HL-60 (cell line): Measurements from ENCODE around the gene ANKRD23.

ENCODE experiments used
- DNase-seq, 2 experiments: peaks; one replicate each; pipeline ENCODE4 v3.0.0-alpha.2; 2010 to 2020; ENCODE audit warnings: low read depth in 1 of 2, low spot score in 1 of 2
- H3K27ac ChIP-seq: fragments of 250-450 bp; sonication (Bioruptor Pico); replicated peaks from 2 replicates; pipeline ENCODE4 v1.5.1; 2020; ENCODE audit warnings: mild to moderate bottlenecking, moderate library complexity
- H3K27me3 ChIP-seq: fragments of 250-450 bp; sonication (Bioruptor Pico); 2 replicates; pipeline ENCODE4 v1.5.1; 2021; ENCODE audit warnings: mild to moderate bottlenecking, moderate library complexity; ENCODE audit not compliant: insufficient read depth, poor library complexity, severe bottlenecking
- H3K4me3 ChIP-seq: replicated peaks from 2 replicates; pipeline ENCODE4 v1.5.1; 2011; ENCODE audit warnings: mild to moderate bottlenecking, control low read depth, low read length; ENCODE audit not compliant: insufficient read depth
- CTCF ChIP-seq: IDR thresholded peaks from one replicate; pipeline ENCODE4 v1.5.1; 2011; ENCODE audit warnings: low read length, control low read depth, inconsistent platforms; ENCODE audit not compliant: insufficient read depth
- GABPA ChIP-seq: IDR thresholded peaks from 2 replicates; pipeline ENCODE4 v1.6.1; 2012; ENCODE audit warnings: low read depth
- POLR2AphosphoS5 ChIP-seq: IDR thresholded peaks from 2 replicates; pipeline ENCODE4 v1.6.1; 2012; ENCODE audit warnings: low read depth
- REST ChIP-seq: IDR thresholded peaks from 2 replicates; pipeline ENCODE4 v1.6.1; 2012; ENCODE audit warnings: low read depth; ENCODE audit not compliant: insufficient replicate concordance
- SPI1 ChIP-seq: IDR thresholded peaks from 2 replicates; pipeline ENCODE4 v1.6.1; 2012; ENCODE audit warnings: low read depth, mild to moderate bottlenecking, borderline replicate concordance

Gene ANKRD23

GRCh38 chr2:96837575-96837974 lies 6.2 kb downstream of the ANKRD23 start:
- TF ChIP-seq SPI1 (no peak), GABPA (no peak), CTCF (no peak), POLR2AphosphoS5 (no peak), REST (no peak)
- Histone ChIP-seq H3K4me3 (no peak overlapping the region), H3K27ac (no peak overlapping the region), H3K27me3 (no peaks in the 10 kb centered on the region)
- DNase-seq, result no peak

GRCh38 chr2:96835830-96836229 lies 8.0 kb downstream of the ANKRD23 start:
- TF ChIP-seq REST (no peak), POLR2AphosphoS5 (no peak), SPI1 (no peak), GABPA (no peak), CTCF (no peak)
- no peak for DNase-seq
- H3K4me3 ChIP-seq, result no peak overlapping the region
- no peaks in the 10 kb centered on the region for H3K27me3 ChIP-seq
- H3K27ac ChIP-seq, result no peak overlapping the region

GRCh38 chr2:96832754-96833507 lies 10.9 kb downstream of the ANKRD23 start:
- H3K4me3 ChIP-seq, result no peak overlapping the region
- no peak for TF ChIP-seq REST
- no peak for TF ChIP-seq CTCF
- no peak for TF ChIP-seq GABPA
- TF ChIP-seq POLR2AphosphoS5, result no peak
- no peak for TF ChIP-seq SPI1
- no peaks in the 10 kb centered on the region for H3K27me3 ChIP-seq
- H3K27ac ChIP-seq, result no peak overlapping the region
- DNase-seq, result no peak
